ENCODE results near the gene KRTAP5-3.

DNA sequence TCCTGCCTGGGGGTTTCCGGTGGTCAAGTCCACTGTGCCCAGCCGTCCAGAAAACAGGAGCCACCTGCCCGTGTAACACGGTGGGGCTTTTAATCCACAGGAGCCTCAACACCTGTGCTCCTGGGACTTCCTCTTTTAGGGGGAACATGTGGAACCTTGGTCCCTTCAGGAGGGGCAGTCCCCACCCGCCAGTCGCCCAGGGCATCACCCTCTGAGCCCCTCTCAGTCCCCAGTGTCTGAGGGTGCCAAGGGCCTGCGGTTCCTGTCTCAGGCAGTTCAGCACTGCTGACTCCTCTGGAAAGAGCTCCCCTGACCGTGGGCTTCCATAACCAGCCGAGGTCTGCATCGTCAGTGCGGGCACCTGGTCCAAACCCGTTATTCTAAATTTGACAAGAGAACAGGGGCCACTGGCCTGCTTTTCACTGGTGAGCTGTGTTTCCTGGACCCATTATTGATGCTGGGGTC, 37.1 kb upstream of the KRTAP5-3 start:
- TF ChIP-seq POLR2A (IDR thresholded peaks at IDR 0.05): no peak
- TF ChIP-seq, protein P1, sequence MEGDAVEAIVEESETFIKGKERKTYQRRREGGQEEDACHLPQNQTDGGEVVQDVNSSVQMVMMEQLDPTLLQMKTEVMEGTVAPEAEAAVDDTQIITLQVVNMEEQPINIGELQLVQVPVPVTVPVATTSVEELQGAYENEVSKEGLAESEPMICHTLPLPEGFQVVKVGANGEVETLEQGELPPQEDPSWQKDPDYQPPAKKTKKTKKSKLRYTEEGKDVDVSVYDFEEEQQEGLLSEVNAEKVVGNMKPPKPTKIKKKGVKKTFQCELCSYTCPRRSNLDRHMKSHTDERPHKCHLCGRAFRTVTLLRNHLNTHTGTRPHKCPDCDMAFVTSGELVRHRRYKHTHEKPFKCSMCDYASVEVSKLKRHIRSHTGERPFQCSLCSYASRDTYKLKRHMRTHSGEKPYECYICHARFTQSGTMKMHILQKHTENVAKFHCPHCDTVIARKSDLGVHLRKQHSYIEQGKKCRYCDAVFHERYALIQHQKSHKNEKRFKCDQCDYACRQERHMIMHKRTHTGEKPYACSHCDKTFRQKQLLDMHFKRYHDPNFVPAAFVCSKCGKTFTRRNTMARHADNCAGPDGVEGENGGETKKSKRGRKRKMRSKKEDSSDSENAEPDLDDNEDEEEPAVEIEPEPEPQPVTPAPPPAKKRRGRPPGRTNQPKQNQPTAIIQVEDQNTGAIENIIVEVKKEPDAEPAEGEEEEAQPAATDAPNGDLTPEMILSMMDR (IDR thresholded peaks at IDR 0.05): no peak

Measured in esophagus squamous epithelium (tissue), 4 donors.